H1 (cell line): ENCODE data around the gene TFB2M. TPM values are rescaled to one million over a fixed set of nuclear protein-coding genes. Genes with fewer than 3 reads are reported as not detected.

ENCODE experiments used
- HDAC2 ChIP-seq, 2 experiments: fragments of 300-600 bp in 1 of 2; sonication (generic) in 1 of 2; IDR thresholded peaks; 2 replicates each; pipeline ENCODE4 v1.6.1; 2011 to 2012; ENCODE audit warnings: low read depth in 2 of 2, low read length in 2 of 2, mild to moderate bottlenecking in 2 of 2, moderate library complexity in 2 of 2, borderline replicate concordance in 1 of 2, inconsistent platforms in 1 of 2
- polyA plus RNA-seq, 7 experiments: library from polyadenylated mRNA; depleted of rRNA in 3 of 7; stranded (reverse) in 5 of 7; unstranded in 2 of 7; fragments of >200 nt in 5 of 7; fragments of 200-250 nt in 2 of 7; gene quantifications; 1 replicate in 5 of 7; 2 replicates in 1 of 7; 4 replicates in 1 of 7; pipeline versions ENCODE4 v1.2.1 to v1.2.3, GENCODE V29; 2011 to 2013; ENCODE audit warnings: missing spikeins in 2 of 7, mixed read lengths in 2 of 7
- total RNA-seq: library from RNA; stranded (reverse); fragmentation: NEBNext Ultra II Directional; extraction: Animal tissue kit (Norgen Biotek cat#: 25700); gene quantifications from 2 replicates; pipeline ENCODE4 v1.2.1, GENCODE V29; 2021
- TF ChIP-seq, protein P1 (sequence below): IDR thresholded peaks from 2 replicates; pipeline ENCODE4 v1.6.1; 2012; ENCODE audit warnings: low read length, inconsistent platforms

Gene TFB2M
- total and polyA plus RNA-seq, 2 of the 8 experiments (the other 6 are each of a cell fraction or from before 2014, with no cell fraction given): 10.4 to 22.0 TPM

DNA sequence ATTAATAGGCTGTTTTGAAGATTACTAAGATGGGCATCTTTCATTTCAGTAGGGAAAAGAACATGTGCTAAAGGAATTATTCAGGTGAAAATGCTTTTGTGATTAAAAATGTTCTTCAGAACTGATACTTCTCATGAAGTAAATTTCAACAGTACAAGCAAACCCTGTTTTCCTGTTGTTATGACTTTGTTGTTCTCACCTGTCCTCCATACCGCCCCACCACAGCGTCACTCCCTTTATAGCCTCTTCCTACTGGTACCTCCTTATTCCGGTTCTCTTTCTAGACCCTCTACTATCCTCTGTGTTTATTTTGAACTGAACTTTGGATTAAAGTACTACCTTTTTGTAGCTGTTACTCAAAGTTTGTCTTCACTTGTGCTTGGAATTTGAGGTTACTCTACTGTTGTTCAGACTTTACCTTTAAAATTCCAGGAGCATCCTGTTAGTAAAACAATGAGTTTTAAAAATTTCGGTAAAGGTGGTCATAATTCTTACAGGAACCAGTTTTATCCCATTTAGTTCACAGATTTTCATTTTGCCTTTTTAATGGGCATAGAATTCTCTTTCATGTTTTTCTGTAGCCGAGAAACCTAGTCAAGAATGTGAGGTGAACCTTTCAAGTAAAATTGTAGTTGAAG is 11.1 kb upstream of the TFB2M start (continued):
- TF ChIP-seq, protein P1, sequence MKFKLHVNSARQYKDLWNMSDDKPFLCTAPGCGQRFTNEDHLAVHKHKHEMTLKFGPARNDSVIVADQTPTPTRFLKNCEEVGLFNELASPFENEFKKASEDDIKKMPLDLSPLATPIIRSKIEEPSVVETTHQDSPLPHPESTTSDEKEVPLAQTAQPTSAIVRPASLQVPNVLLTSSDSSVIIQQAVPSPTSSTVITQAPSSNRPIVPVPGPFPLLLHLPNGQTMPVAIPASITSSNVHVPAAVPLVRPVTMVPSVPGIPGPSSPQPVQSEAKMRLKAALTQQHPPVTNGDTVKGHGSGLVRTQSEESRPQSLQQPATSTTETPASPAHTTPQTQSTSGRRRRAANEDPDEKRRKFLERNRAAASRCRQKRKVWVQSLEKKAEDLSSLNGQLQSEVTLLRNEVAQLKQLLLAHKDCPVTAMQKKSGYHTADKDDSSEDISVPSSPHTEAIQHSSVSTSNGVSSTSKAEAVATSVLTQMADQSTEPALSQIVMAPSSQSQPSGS: no peak
- no peak for TF ChIP-seq HDAC2 (IDR thresholded peaks at IDR 0.05; ENCODE audit: borderline replicate concordance in 1 of 2, low read depth in 2 of 2, low read length in 2 of 2)
- TF ChIP-seq, all 59 proteins: peak for 0
